Stimulated activated CD8-positive, alpha-beta memory T cell treated with anti-CD3 and anti-CD28 coated beads, Interleukin-15, amount 100 ng/mL, for 4 hours (primary cell): ENCODE measurements around the gene S100A10.

Experiments used
- DNase-seq, 2 donors: peaks; one replicate each; pipeline ENCODE4 v3.0.0-alpha.2; 2020; ENCODE audit warnings: low read depth in 2 of 2

Gene S100A10

DNA sequence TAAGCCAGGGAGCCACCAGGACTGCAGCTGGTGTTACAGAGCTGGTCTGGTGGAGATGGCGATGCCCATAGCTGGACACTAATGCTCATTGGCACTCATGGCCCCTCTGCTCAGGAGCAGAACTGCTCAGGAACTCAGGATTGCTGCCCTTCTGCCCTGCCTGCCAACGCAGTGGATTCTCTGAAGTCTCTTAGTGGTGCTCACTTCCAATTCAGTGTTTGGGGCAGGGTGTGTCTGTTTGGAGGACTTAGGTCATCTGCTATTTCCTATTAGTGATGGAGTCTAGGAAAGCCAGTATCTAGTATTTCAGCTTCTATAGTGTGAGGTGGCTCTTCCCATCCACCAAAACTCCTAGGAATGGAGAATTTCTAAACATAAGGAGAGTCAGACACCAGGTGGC is 29.1 kb downstream of the S100A10 start:
- DNase-seq, result no peak

DNA sequence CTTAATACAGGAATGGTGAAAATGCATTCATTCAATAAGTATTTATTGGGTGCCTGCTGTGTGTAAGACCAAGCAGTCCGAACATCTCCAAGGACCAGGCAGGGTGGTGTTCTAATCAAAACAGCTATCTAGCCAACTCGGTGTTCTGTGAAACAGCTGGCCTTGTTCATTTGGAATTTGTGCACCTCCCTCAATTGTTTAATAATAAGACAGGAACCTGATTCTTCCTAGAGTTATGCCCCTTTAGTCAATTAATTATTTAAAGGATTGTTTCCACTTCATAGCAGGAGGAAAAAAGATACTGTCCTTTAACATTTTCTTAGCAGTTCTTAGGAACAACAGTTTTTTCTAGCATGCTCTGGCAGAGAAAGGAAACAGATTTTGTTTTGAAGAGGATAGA is 30.4 kb downstream of the S100A10 start:
- no peak for DNase-seq

DNA sequence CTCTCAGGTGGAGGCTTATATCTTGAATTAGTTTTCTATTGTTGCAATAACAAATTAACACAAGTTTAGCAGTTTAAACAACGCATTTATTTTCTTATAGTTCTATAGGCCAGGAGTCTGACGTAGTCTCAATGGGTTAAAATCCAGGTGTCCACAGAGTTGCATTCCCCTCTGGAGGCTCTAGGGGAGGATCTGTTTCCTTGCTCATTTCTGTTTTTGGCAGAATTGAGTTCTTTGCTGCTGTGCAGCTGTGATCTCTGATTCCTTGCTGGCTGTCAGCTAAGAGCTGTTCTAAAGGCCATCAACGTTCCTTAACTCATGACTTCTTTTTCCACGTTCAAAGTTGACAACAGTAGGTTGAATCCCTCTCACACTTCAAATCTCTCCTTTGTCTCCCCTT is 31.8 kb downstream of the S100A10 start:
- no peak for DNase-seq

DNA sequence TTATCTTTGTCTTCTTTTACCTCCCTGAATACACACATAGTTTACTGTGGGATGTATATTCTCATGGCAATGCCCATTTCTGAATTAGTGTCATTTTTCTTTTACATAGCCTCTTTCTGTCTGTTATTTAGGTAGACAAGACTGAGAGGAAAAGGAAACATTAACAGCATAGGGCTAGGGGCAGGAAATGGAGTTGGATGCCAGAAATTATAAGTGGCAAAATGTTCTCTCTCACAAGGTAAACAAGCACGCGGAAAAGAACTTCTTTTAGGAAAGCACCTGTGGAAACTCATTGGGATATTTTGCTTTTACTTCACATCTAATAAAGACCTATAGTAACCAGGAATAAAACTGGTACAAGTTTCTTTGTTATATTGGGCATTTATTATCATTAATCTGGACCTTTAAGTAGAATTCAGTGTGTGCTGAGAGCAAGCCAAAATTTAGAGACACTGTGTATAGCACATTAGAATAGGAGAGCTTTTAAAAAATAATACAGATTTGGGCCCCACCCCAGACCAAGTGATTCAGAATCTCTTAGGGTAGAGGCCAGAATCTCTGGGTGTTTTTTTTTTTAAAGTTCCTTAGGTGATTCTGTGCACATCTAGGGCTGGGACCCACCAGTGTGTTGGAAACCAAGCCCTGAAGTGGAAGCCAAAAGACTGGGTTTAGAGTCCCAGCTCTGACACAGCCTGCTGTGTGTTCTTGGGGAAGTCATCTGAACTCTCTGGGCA is 32.7 kb downstream of the S100A10 start:
- DNase-seq, result no peak

DNA sequence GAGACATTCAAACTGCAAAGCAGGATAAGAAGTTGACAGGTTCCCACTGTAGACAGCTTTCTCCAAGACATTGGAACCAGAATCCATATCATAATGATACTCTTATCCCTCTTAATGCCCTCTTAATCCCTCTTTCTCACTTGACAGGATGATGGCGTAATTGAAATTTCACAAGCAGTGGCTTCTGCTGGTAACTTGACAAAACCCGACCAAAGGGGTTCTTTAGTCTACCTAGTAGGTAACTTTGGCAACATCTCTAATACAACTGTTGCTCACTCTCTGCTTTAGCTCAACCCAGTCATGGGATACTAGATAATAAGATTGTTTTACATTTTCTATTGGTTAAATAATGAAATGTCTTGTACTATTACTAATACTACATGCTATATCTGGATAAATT is 34.7 kb downstream of the S100A10 start:
- DNase-seq, result no peak

DNA sequence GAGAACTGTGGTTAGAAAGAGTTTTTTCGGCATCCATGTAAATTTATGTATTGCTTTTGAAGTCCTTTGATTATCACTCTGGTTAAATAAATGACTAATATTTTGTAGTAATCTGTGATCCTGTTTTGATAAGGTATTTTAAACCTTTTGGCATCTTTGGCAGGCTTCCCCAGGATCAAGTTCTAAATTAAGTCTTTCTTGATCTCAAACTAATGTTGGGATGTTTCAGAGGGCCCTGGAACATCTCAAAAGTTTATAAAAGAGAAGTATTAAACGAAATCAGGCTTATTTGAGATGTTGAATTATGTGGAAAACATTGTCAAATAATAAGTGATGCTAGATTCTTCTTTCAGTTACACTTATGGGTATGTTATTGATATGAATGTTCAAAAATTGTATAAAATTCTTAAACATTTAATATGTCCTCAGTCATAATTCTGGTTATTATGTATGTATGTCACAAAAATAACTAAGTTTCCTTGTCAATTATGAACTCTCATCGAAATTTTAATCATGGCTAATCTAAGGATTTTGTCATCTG is 36.6 kb downstream of the S100A10 start:
- DNase-seq, result no peak

DNA sequence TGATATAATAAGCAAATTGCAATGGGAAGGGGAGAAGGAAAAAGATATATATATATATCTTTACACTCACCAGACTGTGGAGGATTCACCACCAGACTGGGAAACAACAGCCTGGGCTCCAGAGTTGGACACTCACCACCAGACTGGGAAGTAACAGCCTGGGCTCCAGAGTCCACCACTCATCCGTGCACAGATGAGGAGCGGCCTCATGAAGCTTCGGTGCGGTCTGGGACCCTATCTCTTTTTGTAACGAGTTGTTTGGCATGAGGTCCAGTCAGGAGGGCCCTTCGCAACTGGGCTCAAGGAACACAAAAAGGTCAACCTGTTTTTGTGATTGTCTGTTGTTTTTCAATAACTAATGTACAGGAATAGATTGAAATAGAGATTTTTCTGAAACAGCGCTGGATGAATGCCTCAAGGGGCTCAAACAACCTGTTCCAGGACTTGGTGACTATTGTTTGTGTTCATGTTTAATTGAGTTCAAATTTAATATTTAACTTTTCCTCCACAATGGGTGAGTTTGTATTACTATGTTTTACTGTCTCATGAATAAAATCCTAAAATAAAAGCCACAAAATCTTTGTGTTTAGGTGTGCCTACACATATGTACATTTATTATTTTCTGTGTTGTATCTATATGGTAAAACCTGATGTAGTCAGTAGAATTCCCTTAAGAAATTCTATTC is 40.1 kb downstream of the S100A10 start:
- DNase-seq, result no peak

DNA sequence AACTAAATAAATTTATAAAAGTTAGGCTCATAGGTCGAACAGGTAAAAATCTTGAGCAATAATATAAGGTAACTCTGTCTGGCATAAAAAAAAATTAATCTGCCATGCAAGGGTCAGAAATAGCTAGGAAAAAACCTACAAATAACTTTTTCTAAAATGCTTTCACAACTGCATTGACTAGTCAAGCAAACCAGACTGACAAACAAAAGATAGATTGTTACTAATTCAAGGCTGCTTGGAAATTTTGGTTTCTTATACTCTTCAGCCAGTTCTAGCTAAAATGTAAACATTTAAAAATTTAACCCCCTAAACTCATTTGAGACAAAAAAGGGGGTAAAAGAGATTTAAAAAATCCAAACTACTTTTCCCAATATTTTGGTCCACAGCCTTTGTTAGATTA is 40.8 kb downstream of the S100A10 start:
- DNase-seq, result no peak

DNA sequence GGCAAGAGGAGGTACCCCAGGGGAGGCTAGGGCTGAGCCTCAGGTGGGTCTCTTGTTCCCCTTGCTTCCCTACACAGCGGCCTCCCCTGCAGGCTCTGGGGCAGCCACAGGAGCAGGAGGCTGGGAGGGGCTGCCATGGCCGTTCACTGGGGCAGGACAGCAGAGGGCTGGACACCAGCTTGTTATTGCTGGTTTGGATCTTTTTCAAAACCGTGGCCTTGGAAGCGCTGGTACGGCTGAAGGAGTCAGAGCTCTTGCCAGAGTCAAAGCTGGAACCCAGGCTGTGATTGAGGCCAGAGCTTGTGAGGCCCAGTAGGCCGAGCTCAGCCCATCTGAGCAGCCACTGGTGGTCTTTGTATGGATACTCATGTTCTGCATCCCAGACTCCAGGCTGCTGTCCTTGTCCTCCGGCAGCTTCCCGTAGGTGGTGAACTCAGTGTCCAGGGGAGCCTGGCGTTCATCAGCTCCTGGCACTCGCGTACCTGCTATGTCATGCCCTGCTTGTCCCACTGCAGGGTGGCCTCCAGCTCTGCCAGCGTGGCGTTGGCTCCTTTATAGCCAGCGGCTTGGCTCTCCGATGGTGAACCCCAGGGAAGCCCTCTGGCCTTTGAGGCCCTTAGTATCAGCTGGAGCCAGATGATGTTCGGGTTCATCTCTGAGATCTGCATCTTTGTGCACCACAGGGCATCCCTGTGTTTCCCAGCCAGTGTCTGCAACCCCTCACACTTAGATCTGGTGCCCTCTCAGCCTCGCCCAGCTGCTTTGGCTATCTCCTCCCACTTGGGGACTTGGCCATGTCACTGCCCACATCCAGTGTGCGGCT is 44.1 kb downstream of the S100A10 start:
- DNase-seq, result no peak

DNA sequence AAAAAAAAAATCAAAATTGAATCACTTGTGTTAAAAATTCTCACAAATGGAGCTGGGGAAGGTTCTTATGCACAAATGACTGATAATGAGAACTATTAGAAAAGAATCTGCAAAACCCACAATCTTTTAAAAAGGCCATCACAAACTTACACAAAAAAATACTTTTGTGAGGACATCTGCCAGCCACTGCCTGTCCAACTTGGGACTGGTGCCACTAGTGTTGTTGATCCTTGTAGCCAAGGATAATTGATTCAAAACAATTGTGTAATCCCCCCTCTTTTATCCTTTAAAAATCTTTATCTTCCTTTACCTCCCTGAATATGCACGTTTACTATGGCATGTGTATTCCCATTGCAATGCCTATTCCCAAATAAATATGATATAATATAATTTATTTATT is 45.2 kb downstream of the S100A10 start:
- no peak for DNase-seq

DNA sequence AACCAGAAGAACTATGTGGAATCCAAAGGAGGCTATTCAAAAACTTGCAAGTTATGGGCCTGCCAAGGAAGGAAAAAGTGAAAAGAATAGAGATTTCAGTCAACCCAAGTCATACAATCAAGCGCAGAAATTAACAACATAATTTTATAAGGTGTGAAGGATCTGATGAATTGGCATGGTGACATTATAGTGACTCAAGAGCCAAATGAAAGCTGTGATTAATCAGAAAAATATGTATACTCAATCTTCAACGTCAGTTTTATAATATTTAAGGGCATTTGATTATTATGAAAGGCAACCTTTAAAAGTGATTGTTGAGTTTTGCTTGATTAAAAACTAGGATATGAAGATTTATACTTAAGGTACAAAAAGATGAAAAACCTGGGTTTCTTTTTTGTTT is 46.5 kb downstream of the S100A10 start:
- DNase-seq, result no peak

DNA sequence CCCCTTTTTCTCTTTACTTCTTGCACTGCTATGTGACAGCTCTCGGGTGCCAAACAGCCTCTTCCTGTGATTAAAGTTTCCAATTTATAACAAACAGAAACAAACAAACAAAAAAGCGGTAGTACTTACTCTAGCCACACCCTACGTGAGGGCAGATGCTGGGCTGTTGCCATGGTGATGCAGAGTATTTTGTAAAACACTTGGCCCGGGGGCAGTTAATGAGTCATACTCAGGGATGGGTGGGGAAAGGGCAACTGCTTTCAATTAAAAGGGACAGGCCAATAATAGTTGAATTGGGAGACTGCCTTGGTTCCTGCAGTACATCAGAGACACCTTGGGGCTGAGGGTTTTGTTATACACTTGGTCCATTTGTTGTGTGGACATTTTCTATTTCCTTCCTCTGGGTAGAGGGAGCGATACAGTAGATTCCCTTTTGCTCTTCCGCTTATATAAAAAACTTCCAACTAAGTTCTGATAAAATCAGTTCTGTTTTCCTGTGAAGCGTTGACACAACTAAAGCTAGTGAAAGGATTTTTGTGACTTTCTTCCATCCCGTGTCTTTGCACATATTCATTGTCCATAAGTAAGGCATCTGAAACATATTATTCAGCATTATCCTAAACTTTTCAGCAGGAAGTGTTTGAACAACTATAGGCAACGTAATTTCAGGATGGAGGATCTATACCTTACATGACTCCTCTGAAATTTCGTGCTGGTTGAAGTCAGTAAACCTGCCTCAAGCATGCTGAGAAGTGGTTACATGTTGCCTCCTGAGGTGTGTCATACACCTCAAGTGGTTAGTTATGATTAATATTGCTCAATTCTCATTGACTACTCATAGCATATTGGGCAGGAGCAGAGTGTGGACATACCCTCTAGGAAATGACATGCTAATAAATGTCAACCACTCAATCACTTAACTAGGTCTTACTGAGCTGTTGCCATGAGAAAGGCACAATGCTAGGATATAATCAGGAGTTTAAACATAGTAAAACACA is 47.6 kb downstream of the S100A10 start:
- peak; percentile 57 to 76 for DNase-seq

DNA sequence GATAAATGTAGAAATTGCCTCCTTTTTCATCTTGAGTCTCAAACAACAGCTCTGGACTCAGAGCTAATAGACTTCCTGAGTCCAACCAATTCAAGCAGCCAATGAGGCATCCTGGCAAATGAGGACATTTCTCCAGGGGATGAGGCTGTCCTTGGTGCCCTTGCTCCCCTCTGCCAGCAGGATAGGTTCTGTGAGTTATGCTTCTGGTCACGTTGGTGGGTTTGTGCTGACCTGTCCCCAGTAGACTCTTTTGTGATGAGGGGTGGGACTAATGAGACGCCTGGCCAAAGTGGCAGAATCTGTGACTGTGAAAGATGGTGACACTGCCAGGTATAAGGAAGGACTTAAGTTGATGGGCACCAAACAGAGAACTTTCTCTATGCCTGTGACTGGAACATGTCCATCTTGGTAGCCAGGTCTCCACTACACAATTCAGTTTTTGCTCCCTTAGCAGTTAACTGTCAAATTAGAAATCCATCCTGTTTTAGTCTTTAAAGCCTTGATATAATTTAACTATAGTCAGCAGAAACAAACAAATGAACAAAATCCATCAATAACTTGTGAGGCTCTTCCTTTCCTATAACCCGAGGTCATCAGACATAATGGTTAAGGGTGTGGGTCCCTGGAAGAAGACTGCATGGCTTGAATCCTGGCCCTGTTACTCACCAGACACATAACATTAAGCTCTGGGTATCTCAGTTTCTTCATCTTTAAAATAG is 48.6 kb downstream of the S100A10 start:
- DNase-seq, result no peak

DNA sequence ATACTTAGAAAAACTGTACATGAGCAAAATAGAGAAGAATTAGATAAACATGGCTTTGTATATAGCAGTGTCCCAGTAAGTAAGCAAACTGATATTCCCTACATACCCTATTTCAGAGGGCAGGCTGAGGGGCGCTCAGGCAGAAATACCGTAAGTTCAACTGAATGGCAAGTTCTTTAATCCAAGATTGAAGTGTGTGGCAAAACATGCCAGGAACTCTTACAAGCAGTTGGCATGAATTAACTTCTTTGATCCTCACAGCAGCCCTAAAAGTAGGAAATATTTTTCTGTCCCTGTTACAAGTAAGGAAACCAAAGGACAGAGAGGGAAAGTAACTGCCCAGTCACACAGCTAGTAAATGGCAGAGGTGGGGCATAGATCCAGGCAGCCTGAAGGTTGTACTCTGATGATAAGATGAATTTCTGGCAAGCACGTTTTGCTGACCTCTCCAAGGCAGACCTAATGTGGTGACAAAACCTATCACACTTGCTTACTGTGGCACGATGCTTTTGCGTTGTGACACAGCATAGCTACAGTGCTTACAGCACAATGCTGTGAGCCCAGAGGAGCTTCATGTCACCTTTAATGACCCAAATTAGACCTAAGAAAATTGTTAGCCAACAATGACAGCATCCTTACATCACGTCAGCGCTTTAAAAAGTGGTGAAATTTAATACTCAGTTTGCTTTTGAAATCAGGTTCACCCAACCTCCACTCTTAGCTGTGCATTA is 49.4 kb downstream of the S100A10 start:
- no peak for DNase-seq

DNA sequence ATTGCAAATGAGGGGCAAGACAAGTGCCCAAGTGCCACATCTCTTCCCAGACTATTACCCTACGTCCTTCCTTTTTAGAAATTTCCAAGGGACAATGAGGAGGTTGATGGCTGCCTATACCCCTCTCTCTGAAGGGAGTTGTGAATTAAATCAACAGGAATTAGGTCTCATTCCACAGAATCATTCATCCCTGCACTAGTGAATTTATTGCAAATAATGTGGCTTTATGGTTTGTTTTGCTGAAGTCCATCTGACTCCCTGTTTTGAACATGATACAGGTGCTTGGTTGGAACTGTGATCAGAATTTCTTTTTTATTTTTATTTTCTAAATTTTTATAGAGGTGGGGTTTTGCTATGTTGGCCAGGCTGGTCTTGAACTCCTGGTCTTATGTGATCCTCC is 50.1 kb downstream of the S100A10 start:
- no peak for DNase-seq

DNA sequence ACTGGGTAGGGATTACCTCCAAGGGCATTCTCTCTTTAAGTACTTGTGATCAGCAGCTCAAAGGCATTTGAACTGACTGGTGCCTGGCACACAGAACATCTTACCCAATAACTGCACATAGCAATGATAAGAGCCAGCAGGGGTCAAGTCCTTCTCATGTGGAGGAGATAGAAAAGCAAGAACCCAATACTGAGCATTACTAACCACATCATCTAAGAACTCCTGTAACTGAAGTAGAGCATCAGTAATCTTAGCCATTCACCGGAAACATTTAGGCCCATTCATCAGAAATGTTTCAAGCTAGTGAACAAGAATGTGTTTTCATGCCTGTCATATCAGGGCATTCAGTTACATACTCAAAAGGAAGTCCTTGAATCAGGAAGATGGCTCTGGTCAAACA is 50.8 kb downstream of the S100A10 start:
- DNase-seq, result no peak

DNA sequence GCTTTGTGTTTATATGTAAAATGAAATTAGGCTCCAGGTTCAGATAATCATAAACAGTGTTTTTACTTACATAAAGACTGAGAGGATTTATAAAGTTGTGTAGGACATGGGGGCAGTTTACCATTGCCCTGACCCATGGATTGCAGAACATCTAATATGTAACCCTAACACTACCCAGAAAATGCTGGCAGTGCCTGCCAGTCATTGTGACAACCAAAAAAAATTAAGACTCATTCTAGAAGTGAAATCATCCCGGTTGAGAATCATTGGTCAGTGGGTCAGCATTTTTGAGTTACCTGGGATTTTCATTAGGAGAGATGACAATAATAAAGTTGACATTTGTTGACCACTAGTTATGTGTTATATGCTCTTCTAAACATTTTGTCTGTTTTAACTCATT is 53.1 kb downstream of the S100A10 start:
- no peak for DNase-seq

DNA sequence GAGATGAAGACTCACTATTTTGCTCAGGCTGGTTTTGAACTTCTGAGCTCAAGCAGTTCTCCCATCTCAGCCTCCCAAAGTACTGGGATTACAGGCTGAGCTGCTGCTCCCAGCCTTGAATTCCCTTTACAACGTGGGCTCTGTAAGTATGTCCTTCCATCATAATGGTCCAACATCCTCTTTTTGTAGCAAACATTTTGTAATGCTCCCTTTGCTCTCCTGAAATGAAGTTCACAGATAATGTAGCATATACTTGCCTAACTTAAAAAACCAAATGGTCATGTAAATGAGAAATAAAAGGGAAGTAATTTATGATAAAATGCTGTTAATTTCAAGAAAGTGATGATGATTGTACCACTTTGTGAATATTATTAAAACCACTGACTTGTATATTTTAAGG is 53.9 kb downstream of the S100A10 start:
- DNase-seq, result no peak

DNA sequence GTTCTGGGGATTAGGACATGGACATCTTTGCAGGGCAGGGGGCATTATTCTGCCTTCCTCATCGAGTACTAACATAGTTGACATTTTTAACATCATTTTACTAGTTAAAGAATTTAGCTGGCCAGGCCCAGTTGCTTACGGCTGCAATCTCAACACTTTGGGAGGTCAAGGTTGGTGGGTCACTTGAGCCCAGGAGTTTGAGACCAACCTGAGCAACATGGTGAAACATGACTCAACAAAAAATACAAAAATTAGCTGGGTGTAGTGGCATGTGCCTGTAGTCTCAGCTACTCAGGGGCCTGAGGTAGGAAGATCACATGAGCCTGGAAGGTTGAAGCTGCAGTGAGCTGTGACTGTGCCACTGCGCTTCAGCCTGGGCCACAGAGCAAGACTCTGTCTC is 54.5 kb downstream of the S100A10 start:
- DNase-seq, result no peak

DNA sequence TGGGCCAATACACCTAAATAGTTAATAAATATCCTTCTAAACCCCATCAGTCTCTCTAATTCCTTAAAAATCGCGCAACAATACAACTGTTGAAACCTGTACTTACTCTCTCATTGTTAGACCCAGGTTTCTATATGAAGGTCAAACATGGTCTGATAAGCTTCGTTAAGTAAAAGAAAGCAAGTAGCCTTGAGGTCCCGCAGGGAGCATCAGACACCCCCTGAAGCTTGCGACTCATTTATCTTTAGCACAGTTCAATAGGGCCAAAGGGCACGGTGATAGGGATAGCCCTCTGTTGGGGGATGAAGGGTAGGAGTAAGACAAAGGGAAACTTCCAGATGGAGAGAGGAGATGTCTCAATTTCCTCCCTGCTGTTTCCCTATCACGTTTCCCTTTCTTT is 57.0 kb downstream of the S100A10 start:
- no peak for DNase-seq
